NCI-H1436 (cell line): ENCODE results near the gene KRT35.
"Not testable (repeated sequence)": the region's sequence is repeated elsewhere in the genome, so short reads cannot be mapped to it uniquely, and the experiment has no call there.

Experiments
- DNase-seq: peaks from one replicate; lab custom pipeline; 2025; lab: John Stamatoyannopoulos, UW

Gene KRT35

GRCh38 chr17:41453066-41453465, 27.9 kb downstream of the KRT35 start:
- DNase-seq: no peak

- DNase-seq: no peak
Measured at GRCh38 chr17:41452281-41452680, 28.7 kb downstream of the KRT35 start.

- no peak for DNase-seq
Measured at GRCh38 chr17:41451154-41451728, 29.7 kb downstream of the KRT35 start.

- DNase-seq: no peak
Measured at GRCh38 chr17:41449008-41449407, 31.9 kb downstream of the KRT35 start.

- DNase-seq: no peak
Measured at GRCh38 chr17:41448506-41448905, 32.4 kb downstream of the KRT35 start.

- DNase-seq: no peak
Measured at GRCh38 chr17:41446806-41447205, 34.1 kb downstream of the KRT35 start.

GRCh38 chr17:41444640-41445039, 36.3 kb downstream of the KRT35 start:
- DNase-seq: no peak

GRCh38 chr17:41444186-41444585, 36.8 kb downstream of the KRT35 start:
- no peak for DNase-seq

- DNase-seq: no peak
Measured at GRCh38 chr17:41442739-41443138, 38.2 kb downstream of the KRT35 start.

- no peak for DNase-seq
Measured at GRCh38 chr17:41440531-41441033, 40.4 kb downstream of the KRT35 start, which contains the start of gene KRT38. Gene KRT38, minus strand, starts transcription at chr17:41440983. Its CDS starts 62 bp downstream, at chr17:41440921.

- no peak for DNase-seq
Measured at GRCh38 chr17:41439375-41439774, 41.6 kb downstream of the KRT35 start.

- DNase-seq: no peak
Measured at GRCh38 chr17:41437769-41438168, 43.2 kb downstream of the KRT35 start.

GRCh38 chr17:41437254-41437653, 43.7 kb downstream of the KRT35 start:
- DNase-seq: no peak

- DNase-seq: no peak
Measured at GRCh38 chr17:41434415-41434814, 46.5 kb downstream of the KRT35 start.

- no peak for DNase-seq
Measured at GRCh38 chr17:41434005-41434404, 46.9 kb downstream of the KRT35 start.

GRCh38 chr17:41433586-41433985, 47.4 kb downstream of the KRT35 start:
- DNase-seq: no peak

- not testable (repeated sequence) for DNase-seq
Measured at GRCh38 chr17:41430376-41430775, 50.6 kb downstream of the KRT35 start.

GRCh38 chr17:41429667-41430066, 51.3 kb downstream of the KRT35 start:
- DNase-seq: no peak

- DNase-seq: no peak
Measured at GRCh38 chr17:41428591-41429291, 52.2 kb downstream of the KRT35 start.
